Pancreas (tissue), 10 donors: ENCODE measurements around the gene ATP12A. TPM values are rescaled to one million over a fixed set of nuclear protein-coding genes. Genes with fewer than 3 reads are reported as not detected.

ENCODE experiments used
- ATAC-seq, 4 donors: fragments of 200-7000 bp; cut with Tn5 transposase; one replicate each; pipeline versions ENCODE4 v1.8.0 to v1.9.1; 2020; ENCODE audit warnings: mild to moderate bottlenecking in 4 of 4, moderate library complexity in 4 of 4
- DNase-seq, 6 donors: peaks; one replicate each; pipeline ENCODE4 v3.0.0-alpha.2; 2020
- FAIRE-seq: peaks from 2 replicates; lab custom pipeline; 2012; peaks lifted over from hg19 to GRCh38; lab: Jason Lieb, UNC
- H3K27ac ChIP-seq, 4 donors: fragments of 200-600 bp; sonication (generic); 1 replicate in 3 of 4; 2 replicates in 1 of 4; pipeline versions ENCODE4 v1.5.0 to v1.8.0; 2020
- H3K27me3 ChIP-seq, 4 donors: fragments of 200-600 bp; one replicate each; pipeline ENCODE4 v1.8.0; 2021
- H3K36me3 ChIP-seq, 3 donors: fragments of 200-600 bp; sonication (generic) in 1 of 3; one replicate each; pipeline versions ENCODE4 v1.5.0 to v1.8.0; 2020 to 2021
- H3K4me1 ChIP-seq, 3 donors: fragments of 200-600 bp; one replicate each; pipeline ENCODE4 v1.8.0; 2021
- H3K4me3 ChIP-seq, 4 donors: fragments of 200-600 bp; sonication (generic) in 2 of 4; one replicate each; pipeline versions ENCODE4 v1.5.0 to v1.8.0; 2020 to 2021
- H3K9me3 ChIP-seq, 4 donors: fragments of 200-600 bp; one replicate each; pipeline ENCODE4 v1.8.0; 2021
- CTCF ChIP-seq, 4 donors: fragments of 200-600 bp; sonication (generic) in 3 of 4; IDR thresholded peaks; one replicate each; pipeline versions ENCODE4 v1.5.0 to v1.8.0; 2021; ENCODE audit warnings: antibody characterized with exemption in 4 of 4
- WGBS, 2 donors: extraction: QIAGEN DNeasy Blood & Tissue Kit; methylation state at CpG; one replicate each; pipeline ENCODE4 v1.1.7; 2013; 5-methylcytosine and 5-hydroxymethylcytosine counted together
- intact Hi-C, 3 donors: fragments of 100-400 bp; cut with DNase I; formaldehyde crosslinking; loops; one replicate each; pipeline versions ENCODE4 v1.11.1 to v1.14.2; 2022
- polyA plus RNA-seq, 2 donors: library from polyadenylated mRNA; stranded (reverse); fragments of 200-250 nt; gene quantifications; one replicate each; pipeline ENCODE4 v1.2.3, GENCODE V29; 2013
- total RNA-seq, 6 donors: library from RNA; stranded (reverse); fragmentation: NEBNext Ultra II Directional in 4 of 6; extraction: Animal tissue kit (Norgen Biotek cat#: 25700) in 4 of 6; gene quantifications; one replicate each; pipeline versions ENCODE4 v1.2.1 to v1.2.4, GENCODE V29; 2021 to 2023
- donor health status: healthy with polysubstance abuse.
- donor health status: DM: no; HTN: no; CAD: no; lungs with moderate emphysema.
- donor health status: DM: no; HTN: no; CAD: no.
- donor health status: control.
- donor health status: control.
- donor health status: Bipolar disorder and iron deficiency.
- donor health status: DM: yes; HTN: yes; CAD: no.
- donor health status: DM: no; HTN: no; CAD: no.
- donor health status: DM: no; HTN: no; CAD: no.
- donor health status: DM: yes; HTN: yes; CAD: no.

Gene ATP12A
- total and polyA plus RNA-seq, 8 donors, result 0.05 to 0.06 TPM; not detected in 6

DNA sequence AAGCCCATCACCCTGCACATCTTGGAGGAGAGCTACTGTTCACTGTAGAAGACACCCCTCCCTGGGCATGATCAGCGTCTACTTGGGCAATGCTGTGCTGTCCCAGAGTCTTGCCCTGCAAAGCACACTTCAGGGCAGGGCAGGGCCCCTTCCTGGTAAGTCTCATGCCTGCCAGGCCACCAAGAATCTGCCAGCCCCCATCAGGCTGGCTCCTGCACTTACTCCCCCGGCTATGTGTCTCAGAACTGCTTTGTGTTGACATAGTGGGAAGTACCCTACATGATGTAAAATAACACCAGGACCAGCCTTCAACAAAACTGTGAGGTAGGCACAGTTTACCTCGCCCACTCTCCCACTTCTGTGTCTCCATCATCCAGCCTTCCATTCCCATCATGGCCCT lies 27.8 kb upstream of the ATP12A start:
- Histone ChIP-seq H3K27me3 (no peaks in the 10 kb centered on the region), H3K4me3 (no peak overlapping the region), H3K27ac (no peak overlapping the region), H3K9me3 (no peaks in the 10 kb centered on the region), H3K4me1 (no peaks in the 10 kb centered on the region), H3K36me3 (no peaks in the 10 kb centered on the region)
- no peak for TF ChIP-seq CTCF (IDR thresholded peaks at IDR 0.05)
- 73 to 85% methylated on average over 3 of the region's 3 CpGs for WGBS, 2 donors
- DNase-seq, result no peak
- no peak for FAIRE-seq
- no peak for ATAC-seq
- intact Hi-C loops, result no loop called here

DNA sequence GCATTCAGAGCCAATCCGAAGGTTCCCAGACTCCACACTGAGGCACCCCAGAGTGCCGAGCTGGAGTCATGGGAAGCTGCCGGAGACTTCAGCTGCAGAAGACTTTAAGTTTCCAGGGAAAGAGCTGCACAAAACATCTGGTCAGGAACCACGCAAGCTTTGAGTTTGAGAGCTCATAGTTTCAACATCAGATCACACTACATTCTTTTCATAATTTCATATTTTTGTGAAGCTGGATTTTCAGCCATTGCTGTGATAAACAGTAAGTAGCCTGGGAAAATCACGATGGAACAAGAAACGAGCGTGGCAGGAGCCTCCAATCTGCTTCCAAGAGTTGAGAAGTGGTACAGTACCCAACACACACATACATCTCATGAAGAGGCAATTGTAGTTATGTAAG lies 25.5 kb upstream of the ATP12A start:
- no peaks in the 10 kb centered on the region for H3K9me3 ChIP-seq
- WGBS, 2 donors, result 71 to 80% methylated on average over 7 of the region's 7 CpGs
- H3K36me3 ChIP-seq, result no peaks in the 10 kb centered on the region
- H3K27ac ChIP-seq, result no peak overlapping the region
- no peak overlapping the region for H3K4me3 ChIP-seq
- ATAC-seq (no peak), FAIRE-seq (no peak), DNase-seq (no peak)
- no peaks in the 10 kb centered on the region for H3K4me1 ChIP-seq
- no peak for TF ChIP-seq CTCF (IDR thresholded peaks at IDR 0.05)
- intact Hi-C loops, result no loop called here
- H3K27me3 ChIP-seq, result no peaks in the 10 kb centered on the region

- no peak overlapping the region for H3K27ac ChIP-seq
- H3K27me3 ChIP-seq, result no peaks in the 10 kb centered on the region
- H3K36me3 ChIP-seq, result no peaks in the 10 kb centered on the region
- intact Hi-C loops, result no loop called here
- 31 to 34% methylated on average over 3 of the region's 3 CpGs for WGBS, 2 donors
- H3K4me1 ChIP-seq, result no peaks in the 10 kb centered on the region
- H3K4me3 ChIP-seq, result no peak overlapping the region
- H3K9me3 ChIP-seq, result no peaks in the 10 kb centered on the region
- ATAC-seq (no peak), FAIRE-seq (no peak), DNase-seq (no peak)
- no peak for TF ChIP-seq CTCF (IDR thresholded peaks at IDR 0.05)
Observed at GRCh38 chr13:24659239-24659638, 21.0 kb upstream of the ATP12A start.

GRCh38 chr13:24660023-24660741 lies 20.0 kb upstream of the ATP12A start:
- peak; percentile 97 for FAIRE-seq

More at GRCh38 chr13:24660023-24660741, 20.0 kb upstream of the ATP12A start:
- 27 to 40% methylated on average over 4 of the region's 4 CpGs for WGBS, 2 donors
- Histone ChIP-seq H3K36me3 (no peaks in the 10 kb centered on the region), H3K4me3 (no peak overlapping the region), H3K9me3 (no peaks in the 10 kb centered on the region), H3K4me1 (no peaks in the 10 kb centered on the region), H3K27ac (no peak overlapping the region), H3K27me3 (no peaks in the 10 kb centered on the region)
- TF ChIP-seq CTCF (IDR thresholded peaks at IDR 0.05), result no peak
- intact Hi-C loops, result no loop called here
- no peak for ATAC-seq
- DNase-seq, result no peak
